Measurements from ENCODE around the gene NEB. TPM values are rescaled to one million over a fixed set of nuclear protein-coding genes. Genes with fewer than 3 reads are reported as not detected.

Gene NEB
- total RNA-seq, 1 donor from 2014 or later: 0.83 TPM

GRCh38 chr2:151482171-151482725, 252.0 kb downstream of the NEB start:
- no peaks in the 10 kb centered on the region for H3K9me3 ChIP-seq
- H3K27me3 ChIP-seq (ENCODE audit: low read depth): no peaks in the 10 kb centered on the region
- no peak overlapping the region for H3K27ac ChIP-seq
- no peak for TF ChIP-seq CTCF (IDR thresholded peaks at IDR 0.05)
- no peaks in the 10 kb centered on the region for H3K4me1 ChIP-seq
- peaks cover 25% of the 10 kb centered on the region for H3K36me3 ChIP-seq
- DNase-seq (peak; percentile 51), ATAC-seq (peak in 1 of 2 donors; percentile 45)
- H3K4me3 ChIP-seq: no peak overlapping the region
- intact Hi-C loops (cut with DNase I): no loop called here

- ATAC-seq (no peak), DNase-seq (no peak)
- H3K4me1 ChIP-seq: no peaks in the 10 kb centered on the region
- H3K36me3 ChIP-seq: peaks cover 25% of the 10 kb centered on the region
- no peaks in the 10 kb centered on the region for H3K9me3 ChIP-seq
- H3K4me3 ChIP-seq: no peak overlapping the region
- intact Hi-C loops (cut with DNase I): no loop called here
- no peak for TF ChIP-seq CTCF (IDR thresholded peaks at IDR 0.05)
- no peaks in the 10 kb centered on the region for H3K27me3 ChIP-seq (ENCODE audit: low read depth)
- no peak overlapping the region for H3K27ac ChIP-seq
Measured at GRCh38 chr2:151481744-151482143, 252.5 kb downstream of the NEB start.

- Histone ChIP-seq H3K27ac (no peak overlapping the region), H3K36me3 (peaks cover 39% of the 10 kb centered on the region), H3K9me3 (no peaks in the 10 kb centered on the region), H3K4me3 (no peak overlapping the region), H3K27me3 (ENCODE audit: low read depth) (no peaks in the 10 kb centered on the region), H3K4me1 (no peaks in the 10 kb centered on the region)
- DNase-seq: no peak
- intact Hi-C loops (cut with DNase I): no loop called here
- no peak for TF ChIP-seq CTCF (IDR thresholded peaks at IDR 0.05)
- no peak for ATAC-seq
Measured at GRCh38 chr2:151478011-151478410, 256.3 kb downstream of the NEB start.

GRCh38 chr2:151476287-151476686, 258.0 kb downstream of the NEB start:
- H3K9me3 ChIP-seq: no peaks in the 10 kb centered on the region
- ATAC-seq: no peak
- H3K4me1 ChIP-seq: no peaks in the 10 kb centered on the region
- H3K27me3 ChIP-seq (ENCODE audit: low read depth): no peaks in the 10 kb centered on the region
- no peak overlapping the region for H3K4me3 ChIP-seq
- DNase-seq: no peak
- TF ChIP-seq CTCF (IDR thresholded peaks at IDR 0.05): no peak
- H3K27ac ChIP-seq: no peak overlapping the region
- intact Hi-C loops (cut with DNase I): no loop called here
- H3K36me3 ChIP-seq: peaks cover 37% of the 10 kb centered on the region

GRCh38 chr2:151475071-151475470, 259.2 kb downstream of the NEB start:
- Histone ChIP-seq H3K9me3 (no peaks in the 10 kb centered on the region), H3K27ac (no peak overlapping the region), H3K36me3 (peaks cover 42% of the 10 kb centered on the region), H3K4me3 (no peak overlapping the region), H3K4me1 (no peaks in the 10 kb centered on the region), H3K27me3 (ENCODE audit: low read depth) (no peaks in the 10 kb centered on the region)
- no peak for TF ChIP-seq CTCF (IDR thresholded peaks at IDR 0.05)
- DNase-seq (no peak), ATAC-seq (no peak)
- intact Hi-C loops (cut with DNase I): no loop called here

GRCh38 chr2:151472966-151473365, 261.3 kb downstream of the NEB start:
- TF ChIP-seq CTCF (IDR thresholded peaks at IDR 0.05): no peak
- no peaks in the 10 kb centered on the region for H3K4me1 ChIP-seq
- intact Hi-C loops (cut with DNase I): no loop called here
- no peaks in the 10 kb centered on the region for H3K9me3 ChIP-seq
- DNase-seq: no peak
- H3K36me3 ChIP-seq: peaks cover 63% of the 10 kb centered on the region
- H3K27me3 ChIP-seq (ENCODE audit: low read depth): no peaks in the 10 kb centered on the region
- ATAC-seq: no peak
- no peak overlapping the region for H3K27ac ChIP-seq
- no peak overlapping the region for H3K4me3 ChIP-seq

Data from lower lobe of right lung (tissue), 2 donors.